Measurements from ENCODE around the gene KIF13A. TPM values are rescaled to one million over a fixed set of nuclear protein-coding genes. Genes with fewer than 3 reads are reported as not detected.

The KIF13A gene
- total and polyA plus RNA-seq, 9 of the 15 experiments (the other 6 are each of a cell fraction or from before 2014, with no cell fraction given): 3.6 to 44.3 (median 29.7) TPM

- no peaks in the 10 kb centered on the region for H3K27me3 ChIP-seq (ENCODE audit: control insufficient read depth in 2 of 2, insufficient read depth in 2 of 2, low read length in 2 of 2)
- H3K27ac ChIP-seq (ENCODE audit: extremely low read depth, low read depth, low read length): no peak overlapping the region
- H4K20me1 ChIP-seq (replicated peaks; ENCODE audit: control insufficient read depth, insufficient read depth, low read length): no peaks in the 10 kb centered on the region
- no TSS peak for BruUV-seq (replicated peaks)
- no peak overlapping the region for H3K4me2 ChIP-seq (ENCODE audit: insufficient read depth, low read length)
- FAIRE-seq (no peak), ATAC-seq (peak; percentile 15), DNase-seq (ENCODE audit: extremely low read depth in 1 of 4, low spot score in 3 of 4) (no peak)
- WGBS (ENCODE audit: insufficient coverage, low coverage, missing lambda C conversion rate): 22% methylated on average over 5 of the region's 5 CpGs
- no peak overlapping the region for H2AFZ ChIP-seq (ENCODE audit: low read depth, low read length)
- peaks cover 2 to 4% of the 10 kb centered on the region in 2 experiments; a peak in 4 of 5 replicates for H3K4me1 ChIP-seq (replicated peaks in 1 of 2; ENCODE audit: control insufficient read depth in 2 of 2, insufficient read depth in 2 of 2, low read length in 2 of 2)
- H3K36me3 ChIP-seq (ENCODE audit: control insufficient read depth, insufficient read depth, low read length): no peaks in the 10 kb centered on the region
- in situ Hi-C loops (cut with MboI) (no loop called here), intact Hi-C loops (cut with micrococcal nuclease) (no loop called here)
- H3K9me3 ChIP-seq (replicated peaks; ENCODE audit: control insufficient read depth, insufficient read depth, low read depth, low read length): peaks cover 2% of the 10 kb centered on the region
- H3K9me1 ChIP-seq (ENCODE audit: control insufficient read depth, insufficient read depth, low read length): no peaks in the 10 kb centered on the region
- H3K9ac ChIP-seq (ENCODE audit: insufficient read depth in 1 of 2, low read depth in 2 of 2, low read length in 2 of 2): no peak overlapping the region
- no peak overlapping the region for H3K4me3 ChIP-seq
- ChIA-PET CTCF (ENCODE audit: low intra/inter-chr PET ratio) (no interaction called here), POLR2A (interaction anchor here (0.7 to 3.3 kb wide), 3 partner anchors 9 to 550 kb away, joined by 3 to 15 read pairs (median 6); no protein-coding TSS in a partner anchor)
- TF ChIP-seq CSDE1 (IDR thresholded peaks at IDR 0.05) (no peak), RHOXF2B (CRISPR knock-in tag; conservative IDR thresholded peaks at IDR 0.05) (no peak), IFI16 (CRISPR knock-in tag; IDR thresholded peaks at IDR 0.05) (no peak), NR1H2 (CRISPR knock-in tag; IDR thresholded peaks at IDR 0.05) (no peak)
- no peaks in the 10 kb centered on the region for H3K79me2 ChIP-seq (ENCODE audit: control insufficient read depth, insufficient read depth, low read length)
Observed at GRCh38 chr6:17740559-17741220, 246.7 kb downstream of the KIF13A start.

- H3K9me3 ChIP-seq (replicated peaks; ENCODE audit: control insufficient read depth, insufficient read depth, low read depth, low read length): peaks cover 2% of the 10 kb centered on the region
- intact Hi-C loops (cut with micrococcal nuclease) (no loop called here), in situ Hi-C loops (cut with MboI) (no loop called here)
- POLR2A ChIA-PET: interaction anchor here (0.8 kb wide), 1 partner anchor 25 kb away, joined by 3 read pairs; no protein-coding TSS in a partner anchor
- no peak for DNase-seq (ENCODE audit: extremely low read depth in 1 of 4, low spot score in 3 of 4)
- CTCF ChIA-PET (ENCODE audit: low intra/inter-chr PET ratio): no interaction called here
- no peaks in the 10 kb centered on the region for H3K9me1 ChIP-seq (ENCODE audit: control insufficient read depth, insufficient read depth, low read length)
- no TSS peak for BruUV-seq (replicated peaks)
- no peaks in the 10 kb centered on the region for H3K79me2 ChIP-seq (ENCODE audit: control insufficient read depth, insufficient read depth, low read length)
- H3K36me3 ChIP-seq (ENCODE audit: control insufficient read depth, insufficient read depth, low read length): no peaks in the 10 kb centered on the region
- 20% methylated on average over 1 of the region's 1 CpG for WGBS (ENCODE audit: insufficient coverage, low coverage, missing lambda C conversion rate)
- H4K20me1 ChIP-seq (replicated peaks; ENCODE audit: control insufficient read depth, insufficient read depth, low read length): no peaks in the 10 kb centered on the region
- H3K27me3 ChIP-seq (ENCODE audit: control insufficient read depth in 2 of 2, insufficient read depth in 2 of 2, low read length in 2 of 2): no peaks in the 10 kb centered on the region
- no peak overlapping the region for H3K4me3 ChIP-seq
- H3K4me2 ChIP-seq (ENCODE audit: insufficient read depth, low read length): no peak overlapping the region
- no peak for FAIRE-seq
- no peak overlapping the region for H3K27ac ChIP-seq (ENCODE audit: extremely low read depth, low read depth, low read length)
- ATAC-seq: no peak
- H2AFZ ChIP-seq (ENCODE audit: low read depth, low read length): no peak overlapping the region
- no peaks in the 10 kb centered on the region; a peak in 2 of 5 replicates for H3K4me1 ChIP-seq (replicated peaks in 1 of 2; ENCODE audit: control insufficient read depth in 2 of 2, insufficient read depth in 2 of 2, low read length in 2 of 2)
- no peak overlapping the region for H3K9ac ChIP-seq (ENCODE audit: insufficient read depth in 1 of 2, low read depth in 2 of 2, low read length in 2 of 2)
- TF ChIP-seq ARID1B (IDR thresholded peaks at IDR 0.05) (no peak), MLX (CRISPR knock-in tag; conservative IDR thresholded peaks at IDR 0.05) (no peak), SAP30 (IDR thresholded peaks at IDR 0.05; ENCODE audit: borderline replicate concordance, insufficient read depth, low read depth, low read length, poor library complexity, severe bottlenecking) (no peak), ZNF583 (CRISPR knock-in tag; IDR thresholded peaks at IDR 0.05) (no peak), CCAR2 (IDR thresholded peaks at IDR 0.05; ENCODE audit: low read depth, low read length) (no peak), SMAD2 (IDR thresholded peaks at IDR 0.05; ENCODE audit: low read depth, low read length) (no peak), GABPB1 (CRISPR knock-in tag; IDR thresholded peaks at IDR 0.05) (no peak), STAT6 (CRISPR knock-in tag; IDR thresholded peaks at IDR 0.05) (no peak)
Observed at GRCh38 chr6:17737704-17738252, 249.7 kb downstream of the KIF13A start.
